Measurements from ENCODE around the gene ZC2HC1B. TPM values are rescaled to one million over a fixed set of nuclear protein-coding genes. Genes with fewer than 3 reads are reported as not detected.
"Not testable (repeated sequence)": the region's sequence is repeated elsewhere in the genome, so short reads cannot be mapped to it uniquely, and the experiment has no call there.

The ZC2HC1B gene
- total RNA-seq, 1 donor from 2014 or later: not detected

GRCh38 chr6:143872201-143872600 lies 7.9 kb downstream of the ZC2HC1B start:
- H3K4me3 Mint-ChIP-seq (ENCODE audit: unreplicated experiment): no peak overlapping the region
- Histone ChIP-seq H3K9me3 (ENCODE audit: insufficient read depth, low read depth, low read length) (no peaks in the 10 kb centered on the region), H2AFZ (ENCODE audit: low read depth, low read length) (no peak overlapping the region), H3K4me1 (ENCODE audit: insufficient read depth, low read length) (no peaks in the 10 kb centered on the region), H4K20me1 (ENCODE audit: insufficient read depth, low read length) (no peaks in the 10 kb centered on the region), H3K79me2 (ENCODE audit: insufficient read depth, low read length) (no peaks in the 10 kb centered on the region), H3K9ac (ENCODE audit: low read length) (no peak overlapping the region), H3K27me3 (ENCODE audit: insufficient read depth, low read length) (no peaks in the 10 kb centered on the region), H3K27ac (ENCODE audit: low read depth, low read length) (no peak overlapping the region), H3K4me2 (ENCODE audit: low read length) (no peak overlapping the region), H3K36me3 (ENCODE audit: insufficient read depth, low read length) (no peaks in the 10 kb centered on the region), H3K4me3 (ENCODE audit: insufficient read depth, low read depth, low read length) (no peak overlapping the region)
- DNase-seq (ENCODE audit: low read depth) (no peak), FAIRE-seq (no peak)
- no peak overlapping the region for H3K27ac Mint-ChIP-seq (ENCODE audit: unreplicated experiment)
- H3K9me3 Mint-ChIP-seq (ENCODE audit: unreplicated experiment): peaks cover 14% of the 10 kb centered on the region
- no peaks in the 10 kb centered on the region for H3K4me1 Mint-ChIP-seq (ENCODE audit: low read depth, unreplicated experiment)
- no peaks in the 10 kb centered on the region for H3K36me3 Mint-ChIP-seq (ENCODE audit: low read depth, unreplicated experiment)
- no peak for TF ChIP-seq EZH2 (IDR thresholded peaks at IDR 0.05; ENCODE audit: insufficient read depth, low read length)
- TF ChIP-seq, protein P1, sequence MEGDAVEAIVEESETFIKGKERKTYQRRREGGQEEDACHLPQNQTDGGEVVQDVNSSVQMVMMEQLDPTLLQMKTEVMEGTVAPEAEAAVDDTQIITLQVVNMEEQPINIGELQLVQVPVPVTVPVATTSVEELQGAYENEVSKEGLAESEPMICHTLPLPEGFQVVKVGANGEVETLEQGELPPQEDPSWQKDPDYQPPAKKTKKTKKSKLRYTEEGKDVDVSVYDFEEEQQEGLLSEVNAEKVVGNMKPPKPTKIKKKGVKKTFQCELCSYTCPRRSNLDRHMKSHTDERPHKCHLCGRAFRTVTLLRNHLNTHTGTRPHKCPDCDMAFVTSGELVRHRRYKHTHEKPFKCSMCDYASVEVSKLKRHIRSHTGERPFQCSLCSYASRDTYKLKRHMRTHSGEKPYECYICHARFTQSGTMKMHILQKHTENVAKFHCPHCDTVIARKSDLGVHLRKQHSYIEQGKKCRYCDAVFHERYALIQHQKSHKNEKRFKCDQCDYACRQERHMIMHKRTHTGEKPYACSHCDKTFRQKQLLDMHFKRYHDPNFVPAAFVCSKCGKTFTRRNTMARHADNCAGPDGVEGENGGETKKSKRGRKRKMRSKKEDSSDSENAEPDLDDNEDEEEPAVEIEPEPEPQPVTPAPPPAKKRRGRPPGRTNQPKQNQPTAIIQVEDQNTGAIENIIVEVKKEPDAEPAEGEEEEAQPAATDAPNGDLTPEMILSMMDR (IDR thresholded peaks at IDR 0.05; ENCODE audit: insufficient read depth, low read depth, low read length): no peak
- H3K27me3 Mint-ChIP-seq (ENCODE audit: low read depth, unreplicated experiment): no peaks in the 10 kb centered on the region

DNA sequence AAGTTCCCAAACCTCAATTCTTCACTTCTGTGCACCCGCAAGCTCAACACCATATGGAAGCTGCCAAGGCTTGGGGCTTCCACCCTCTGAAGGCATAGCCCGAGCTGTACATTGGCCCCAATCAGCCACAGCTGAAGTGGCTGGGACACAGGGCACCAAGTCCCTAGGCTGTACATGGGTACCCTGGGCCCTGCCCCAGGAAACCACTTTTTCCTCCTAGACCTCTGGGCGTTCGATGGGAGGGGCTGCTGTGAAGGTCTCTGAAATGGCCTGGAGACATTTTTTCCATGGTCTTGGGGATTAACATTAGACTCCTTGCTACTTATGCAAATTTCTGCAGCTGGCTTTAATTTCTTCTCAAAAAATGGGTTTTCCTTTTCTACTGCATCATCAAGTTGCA lies 9.3 kb downstream of the ZC2HC1B start:
- not testable (repeated sequence) for H2AFZ ChIP-seq (ENCODE audit: low read depth, low read length); FAIRE-seq; H3K27me3 Mint-ChIP-seq (ENCODE audit: low read depth, unreplicated experiment); H3K27ac ChIP-seq (ENCODE audit: low read depth, low read length); H3K4me1 Mint-ChIP-seq (ENCODE audit: low read depth, unreplicated experiment); DNase-seq (ENCODE audit: low read depth); H3K27ac Mint-ChIP-seq (ENCODE audit: unreplicated experiment); H3K36me3 ChIP-seq (ENCODE audit: insufficient read depth, low read length); H4K20me1 ChIP-seq (ENCODE audit: insufficient read depth, low read length); H3K4me1 ChIP-seq (ENCODE audit: insufficient read depth, low read length); H3K4me3 ChIP-seq (ENCODE audit: insufficient read depth, low read depth, low read length); H3K9me3 ChIP-seq (ENCODE audit: insufficient read depth, low read depth, low read length); H3K27me3 ChIP-seq (ENCODE audit: insufficient read depth, low read length); H3K79me2 ChIP-seq (ENCODE audit: insufficient read depth, low read length); H3K9ac ChIP-seq (ENCODE audit: low read length); H3K36me3 Mint-ChIP-seq (ENCODE audit: low read depth, unreplicated experiment); H3K4me3 Mint-ChIP-seq (ENCODE audit: unreplicated experiment); H3K4me2 ChIP-seq (ENCODE audit: low read length)
- peaks cover 15% of the 10 kb centered on the region for H3K9me3 Mint-ChIP-seq (ENCODE audit: unreplicated experiment)

DNA sequence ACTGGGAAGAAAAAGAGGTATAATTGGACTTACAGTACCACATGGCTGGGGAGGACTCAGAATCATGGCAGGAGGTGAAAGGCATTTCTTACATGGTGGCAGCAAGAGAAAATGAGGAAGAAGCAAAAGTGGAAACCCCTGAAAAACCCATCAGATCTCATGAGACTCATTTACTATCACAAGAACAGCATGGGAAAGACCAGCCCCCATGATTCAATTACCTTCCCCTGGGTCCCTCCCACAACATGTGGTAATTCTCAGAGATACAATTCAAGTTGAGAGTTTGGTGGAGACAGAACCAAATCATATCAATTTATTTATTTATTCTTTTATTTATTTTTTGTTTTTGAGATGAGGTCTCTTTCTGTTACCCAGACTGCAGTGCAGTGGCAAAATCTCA lies 10.2 kb downstream of the ZC2HC1B start:
- H3K9me3 ChIP-seq (ENCODE audit: insufficient read depth, low read depth, low read length); H3K9ac ChIP-seq (ENCODE audit: low read length); H3K79me2 ChIP-seq (ENCODE audit: insufficient read depth, low read length); H2AFZ ChIP-seq (ENCODE audit: low read depth, low read length); H3K4me1 ChIP-seq (ENCODE audit: insufficient read depth, low read length); H3K36me3 Mint-ChIP-seq (ENCODE audit: low read depth, unreplicated experiment); H3K4me2 ChIP-seq (ENCODE audit: low read length); H3K4me3 Mint-ChIP-seq (ENCODE audit: unreplicated experiment); H3K4me1 Mint-ChIP-seq (ENCODE audit: low read depth, unreplicated experiment); H4K20me1 ChIP-seq (ENCODE audit: insufficient read depth, low read length); FAIRE-seq; H3K4me3 ChIP-seq (ENCODE audit: insufficient read depth, low read depth, low read length); DNase-seq (ENCODE audit: low read depth); H3K36me3 ChIP-seq (ENCODE audit: insufficient read depth, low read length); H3K27me3 ChIP-seq (ENCODE audit: insufficient read depth, low read length); H3K27ac ChIP-seq (ENCODE audit: low read depth, low read length); H3K27ac Mint-ChIP-seq (ENCODE audit: unreplicated experiment); H3K27me3 Mint-ChIP-seq (ENCODE audit: low read depth, unreplicated experiment): not testable (repeated sequence)
- peaks cover 20% of the 10 kb centered on the region for H3K9me3 Mint-ChIP-seq (ENCODE audit: unreplicated experiment)
